Naive thymus-derived CD4-positive, alpha-beta T cell (primary cell): Measurements from ENCODE around the gene ATG9B. TPM values are rescaled to one million over a fixed set of nuclear protein-coding genes. Genes with fewer than 3 reads are reported as not detected.
"Not testable (repeated sequence)": the region's sequence is repeated elsewhere in the genome, so short reads cannot be mapped to it uniquely, and the experiment has no call there.

Experiments
- ATAC-seq: fragments of 150-1000 bp; cut with Tn5 transposase; 2 replicates; pipeline ENCODE4 v1.10.0; 2021; ENCODE audit warnings: mild to moderate bottlenecking, moderate library complexity
- CTCF ChIA-PET: fragments of 350-600 bp; sonication (Branson Sonifier 250); formaldehyde crosslinking; loops from one replicate; lab custom pipeline; 2021; ENCODE audit warnings: antibody characterized with exemption; lab: Charles Lee
- POLR2A ChIA-PET: fragments of 350-600 bp; sonication (Branson Sonifier 250); formaldehyde crosslinking; loops from one replicate; lab custom pipeline; 2021; ENCODE audit warnings: antibody characterized with exemption, inconsistent platforms; lab: Charles Lee
- DNase-seq, 9 donors: peaks; one replicate each; pipeline versions ENCODE4 v3.0.0 to v3.0.0-alpha.2; 2020 to 2022; ENCODE audit warnings: mixed read lengths in 1 of 9
- H3K27ac ChIP-seq: one replicate; pipeline ENCODE4 v1.7.0; 2013; ENCODE audit warnings: mild to moderate bottlenecking, low read depth, low read length, moderate library complexity
- H3K27me3 ChIP-seq, 2 donors: one replicate each; pipeline ENCODE4 v1.7.0; 2013; ENCODE audit warnings: low read length in 2 of 2, mild to moderate bottlenecking in 2 of 2, moderate library complexity in 2 of 2; ENCODE audit not compliant: control insufficient read depth in 2 of 2, insufficient read depth in 2 of 2
- H3K36me3 ChIP-seq, 3 experiments: 1 replicate in 2 of 3; 2 replicates in 1 of 3; pipeline ENCODE4 v1.7.0; 2013; ENCODE audit warnings: low read length in 3 of 3, mild to moderate bottlenecking in 3 of 3, moderate library complexity in 1 of 3; ENCODE audit not compliant: insufficient read depth in 3 of 3, control insufficient read depth in 2 of 3
- H3K4me1 ChIP-seq, 2 donors: one replicate each; pipeline ENCODE4 v1.7.0; 2013; ENCODE audit warnings: low read length in 2 of 2, mild to moderate bottlenecking in 2 of 2, moderate library complexity in 1 of 2; ENCODE audit not compliant: control insufficient read depth in 2 of 2, insufficient read depth in 2 of 2
- H3K4me3 ChIP-seq: 2 replicates; pipeline ENCODE4 v1.7.0; 2013; ENCODE audit warnings: mild to moderate bottlenecking, low read length
- H3K9me3 ChIP-seq, 3 experiments: 1 replicate in 2 of 3; 2 replicates in 1 of 3; pipeline ENCODE4 v1.7.0; 2013; ENCODE audit warnings: low read length in 3 of 3; ENCODE audit not compliant: control insufficient read depth in 2 of 3
- H3K27ac Mint-ChIP-seq, 9 donors: one replicate each; pipeline ENCODE4 v1.8.0; 2020 to 2022; ENCODE audit warnings: mixed read lengths in 9 of 9, mild to moderate bottlenecking in 8 of 9, moderate library complexity in 5 of 9, inconsistent platforms in 2 of 9
- H3K27me3 Mint-ChIP-seq, 5 donors: one replicate each; pipeline ENCODE4 v1.8.0; 2021 to 2022; ENCODE audit warnings: mixed read lengths in 5 of 5, mild to moderate bottlenecking in 1 of 5
- H3K36me3 Mint-ChIP-seq, 5 donors: one replicate each; pipeline ENCODE4 v1.8.0; 2020 to 2022; ENCODE audit warnings: mixed read lengths in 5 of 5, mild to moderate bottlenecking in 3 of 5, inconsistent platforms in 1 of 5
- H3K4me1 Mint-ChIP-seq, 7 donors: one replicate each; pipeline ENCODE4 v1.8.0; 2020 to 2022; ENCODE audit warnings: mixed read lengths in 7 of 7, mild to moderate bottlenecking in 3 of 7, inconsistent platforms in 1 of 7
- H3K4me3 Mint-ChIP-seq, 10 donors: one replicate each; pipeline ENCODE4 v1.8.0; 2020 to 2022; ENCODE audit warnings: mild to moderate bottlenecking in 10 of 10, mixed read lengths in 10 of 10, moderate library complexity in 6 of 10, inconsistent platforms in 2 of 10
- H3K9me3 Mint-ChIP-seq, 11 donors: one replicate each; pipeline ENCODE4 v1.8.0; 2020 to 2022; ENCODE audit warnings: mixed read lengths in 11 of 11, mild to moderate bottlenecking in 4 of 11, inconsistent platforms in 1 of 11, moderate library complexity in 1 of 11
- intact Hi-C, 2 donors: fragments of 100-400 bp; cut with micrococcal nuclease; formaldehyde crosslinking; loops; one replicate each; pipeline ENCODE4 v1.15.1; 2023
- polyA plus RNA-seq, 2 donors: library from polyadenylated mRNA; unstranded; fragments of 300-500 nt; fragmentation: Illumina TruSeq; gene quantifications; one replicate each; pipeline ENCODE4 v1.2.3, GENCODE V29; 2021
- total RNA-seq, 6 experiments: library from RNA in 5 of 6; stranded (reverse) in 5 of 6; gene quantifications; 1 replicate in 5 of 6; 2 replicates in 1 of 6; pipeline ENCODE4 v1.2.3 and lab custom pipeline; 2021 to 2026

The ATG9B gene
- total and polyA plus RNA-seq, 7 experiments from 2014 or later: 11.3 to 49.4 (median 27.0) TPM

GRCh38 chr7:151013356-151013732 is 10.9 kb downstream of the ATG9B start:
- POLR2A ChIA-PET: interaction anchor here (1.0 to 4.9 kb wide), 8 partner anchors 15 to 645 kb away, joined by 3 to 34 read pairs (median 6); partner anchors contain the start of genes ABCB8, CDK5 and REPIN1
- peaks cover 0 to 7% (median 0%) of the 10 kb centered on the region in 5 donors for H3K27me3 Mint-ChIP-seq
- H3K4me1 ChIP-seq: peaks cover 54 to 89% of the 10 kb centered on the region in 2 donors
- ATAC-seq (no peak), DNase-seq (no peak)
- H3K36me3 Mint-ChIP-seq: peaks cover 0 to 20% (median 0%) of the 10 kb centered on the region in 5 donors
- H3K36me3 ChIP-seq: no peaks in the 10 kb centered on the region
- CTCF ChIA-PET: interaction anchor here (0.7 to 2.4 kb wide), 6 partner anchors 15 to 291 kb away, joined by 3 to 14 read pairs (median 4); partner anchors contain the start of gene NOS3
- peak overlapping the region; percentile 27 for H3K4me3 ChIP-seq
- H3K4me1 Mint-ChIP-seq: peaks cover 53 to 90% (median 82%) of the 10 kb centered on the region in 7 donors
- H3K9me3 Mint-ChIP-seq: peaks cover 0 to 4% (median 0%) of the 10 kb centered on the region in 11 donors
- intact Hi-C loops: loop anchor here (1.0 to 5.0 kb wide), 12 partner anchors 15 to 691 kb away; partner anchors contain the start of genes ABCB8 (in 2 of the 2), ABCF2 (in 1 of the 2), ACTR3C (in 1 of the 2) and AGAP3 (in 1 of the 2)
- peak overlapping the region; percentile 97 for H3K27ac ChIP-seq
- no peaks in the 10 kb centered on the region for H3K27me3 ChIP-seq
- peak overlapping the region; percentile 78 to 98 (median 92) for H3K4me3 Mint-ChIP-seq
- H3K27ac Mint-ChIP-seq: peak overlapping the region; percentile 96 to 100 (median 99)
- no peaks in the 10 kb centered on the region for H3K9me3 ChIP-seq

GRCh38 chr7:151012911-151013347 is 11.4 kb downstream of the ATG9B start:
- peak overlapping the region; percentile 27 for H3K4me3 ChIP-seq
- intact Hi-C loops: loop anchor here (1.0 to 5.0 kb wide), 12 partner anchors 15 to 691 kb away; partner anchors contain the start of genes ABCB8 (in 2 of the 2), ABCF2 (in 1 of the 2), ACTR3C (in 1 of the 2) and AGAP3 (in 1 of the 2)
- no peaks in the 10 kb centered on the region for H3K36me3 ChIP-seq
- CTCF ChIA-PET: interaction anchor here (0.7 to 2.4 kb wide), 4 partner anchors 16 to 98 kb away, joined by 3 to 14 read pairs (median 6); partner anchors contain the start of gene ABCB8
- peak overlapping the region; percentile 81 to 99 (median 98) for H3K27ac Mint-ChIP-seq
- POLR2A ChIA-PET: interaction anchor here (0.5 to 4.9 kb wide), 5 partner anchors 14 to 267 kb away, joined by 3 to 34 read pairs (median 6); no protein-coding TSS in a partner anchor
- DNase-seq: peak in 3 of 9 donors; percentile 22 to 41 (median 35)
- peaks cover 0 to 20% (median 0%) of the 10 kb centered on the region in 5 donors for H3K36me3 Mint-ChIP-seq
- H3K9me3 Mint-ChIP-seq: peaks cover 0 to 4% (median 0%) of the 10 kb centered on the region in 11 donors
- H3K27me3 ChIP-seq: no peaks in the 10 kb centered on the region
- peaks cover 56 to 89% of the 10 kb centered on the region in 2 donors for H3K4me1 ChIP-seq
- peak overlapping the region; percentile 97 for H3K27ac ChIP-seq
- H3K4me3 Mint-ChIP-seq: peak overlapping the region; percentile 42 to 91 (median 74)
- peaks cover 0 to 5% (median 0%) of the 10 kb centered on the region in 5 donors for H3K27me3 Mint-ChIP-seq
- ATAC-seq: peak; percentile 8
- no peaks in the 10 kb centered on the region for H3K9me3 ChIP-seq
- peaks cover 52 to 90% (median 82%) of the 10 kb centered on the region in 7 donors for H3K4me1 Mint-ChIP-seq

- H3K27ac ChIP-seq: peak overlapping the region; percentile 97
- H3K27me3 ChIP-seq: no peaks in the 10 kb centered on the region
- no peak for ATAC-seq
- H3K9me3 ChIP-seq: no peaks in the 10 kb centered on the region
- H3K4me3 ChIP-seq: no peak overlapping the region
- CTCF ChIA-PET: interaction anchor here (0.6 to 5.1 kb wide), 8 partner anchors 15 to 99 kb away, joined by 3 to 28 read pairs (median 4); partner anchors contain the start of gene ABCB8
- POLR2A ChIA-PET: interaction anchor here (0.5 to 4.9 kb wide), 5 partner anchors 13 to 267 kb away, joined by 3 to 34 read pairs (median 4); no protein-coding TSS in a partner anchor
- H3K4me1 Mint-ChIP-seq: peaks cover 55 to 90% (median 81%) of the 10 kb centered on the region in 7 donors
- peaks cover 0 to 20% (median 0%) of the 10 kb centered on the region in 5 donors for H3K36me3 Mint-ChIP-seq
- H3K4me1 ChIP-seq: peaks cover 64 to 89% of the 10 kb centered on the region in 2 donors
- no peaks in the 10 kb centered on the region for H3K27me3 Mint-ChIP-seq
- peak overlapping the region; percentile 81 to 99 (median 98) for H3K27ac Mint-ChIP-seq
- DNase-seq: peak in 1 of 9 donors; percentile 18
- H3K4me3 Mint-ChIP-seq: peak overlapping the region; percentile 42 to 91 (median 74)
- H3K9me3 Mint-ChIP-seq: peaks cover 0 to 4% (median 0%) of the 10 kb centered on the region in 11 donors
- H3K36me3 ChIP-seq: no peaks in the 10 kb centered on the region
- intact Hi-C loops: loop anchor here (2.0 to 5.0 kb wide), 5 partner anchors 37 to 690 kb away; partner anchors contain the start of genes ABCF2 (in 1 of the 2), ACTR3C (in 1 of the 2), AGAP3 (in 1 of the 2) and LRRC61 (in 1 of the 2)
These were observed 12.1 kb downstream of the ATG9B start for GRCh38 chr7:151012031-151012692.

GRCh38 chr7:151011616-151012015 is 12.7 kb downstream of the ATG9B start:
- Mint-ChIP-seq H3K4me1 (peaks cover 53 to 90% (median 77%) of the 10 kb centered on the region in 7 donors), H3K27ac (peak overlapping the region; percentile 81 to 99 (median 98)), H3K4me3 (peak overlapping the region; percentile 42 to 91 (median 66)), H3K36me3 (peaks cover 0 to 20% (median 0%) of the 10 kb centered on the region in 5 donors)
- H3K9me3 Mint-ChIP-seq, H3K36me3 ChIP-seq, H3K9me3 ChIP-seq, ATAC-seq, H3K27me3 Mint-ChIP-seq, H3K4me3 ChIP-seq, H3K27me3 ChIP-seq, DNase-seq: not testable (repeated sequence)
- POLR2A ChIA-PET: interaction anchor here (0.9 to 4.9 kb wide), 6 partner anchors 8 to 436 kb away, joined by 3 to 33 read pairs (median 7); partner anchors contain the start of gene ABCB8
- Histone ChIP-seq H3K4me1 (peaks cover 64 to 89% of the 10 kb centered on the region in 2 donors), H3K27ac (peak overlapping the region; percentile 97)
- intact Hi-C loops: loop anchor here (2.0 to 5.0 kb wide), 5 partner anchors 37 to 689 kb away; partner anchors contain the start of genes ABCF2 (in 1 of the 2), ACTR3C (in 1 of the 2), AGAP3 (in 1 of the 2) and LRRC61 (in 1 of the 2)
- CTCF ChIA-PET: interaction anchor here (0.6 to 5.1 kb wide), 7 partner anchors 18 to 99 kb away, joined by 3 to 28 read pairs (median 5); partner anchors contain the start of gene NOS3

- no peaks in the 10 kb centered on the region for H3K27me3 ChIP-seq
- peaks cover 49 to 90% (median 75%) of the 10 kb centered on the region in 7 donors for H3K4me1 Mint-ChIP-seq
- no peak for DNase-seq
- no peak for ATAC-seq
- no peaks in the 10 kb centered on the region for H3K9me3 ChIP-seq
- ChIA-PET CTCF (interaction anchor here (0.6 to 5.1 kb wide), 9 partner anchors 9 to 530 kb away, joined by 3 to 28 read pairs (median 4); partner anchors contain the start of gene NOS3), POLR2A (interaction anchor here (0.7 to 4.9 kb wide), 13 partner anchors 9 to 435 kb away, joined by 3 to 33 read pairs (median 5); partner anchors contain the start of genes ABCB8 and NOS3)
- H3K36me3 ChIP-seq: no peaks in the 10 kb centered on the region
- peak overlapping the region; percentile 81 to 99 (median 94) for H3K27ac Mint-ChIP-seq
- H3K4me3 Mint-ChIP-seq: peak overlapping the region; percentile 37 to 85 (median 66)
- H3K4me3 ChIP-seq: no peak overlapping the region
- peaks cover 0 to 4% (median 0%) of the 10 kb centered on the region in 11 donors for H3K9me3 Mint-ChIP-seq
- H3K27ac ChIP-seq: peak overlapping the region; percentile 73
- H3K36me3 Mint-ChIP-seq: peaks cover 0 to 20% (median 0%) of the 10 kb centered on the region in 5 donors
- H3K4me1 ChIP-seq: peaks cover 64 to 87% of the 10 kb centered on the region in 2 donors
- intact Hi-C loops: loop anchor here (5.0 kb wide), 3 partner anchors 216 to 689 kb away; partner anchors contain the start of genes ABCF2 (in 1 of the 2), ACTR3C (in 1 of the 2) and LRRC61 (in 1 of the 2)
- no peaks in the 10 kb centered on the region for H3K27me3 Mint-ChIP-seq
These were observed 13.2 kb downstream of the ATG9B start for GRCh38 chr7:151011097-151011409.
